ENCODE data around the gene POGZ. TPM values are rescaled to one million over a fixed set of nuclear protein-coding genes. Genes with fewer than 3 reads are reported as not detected.

POGZ gene
- total and polyA plus RNA-seq, 3 experiments from 2014 or later: 11.3 to 65.3 (median 60.1) TPM

DNA sequence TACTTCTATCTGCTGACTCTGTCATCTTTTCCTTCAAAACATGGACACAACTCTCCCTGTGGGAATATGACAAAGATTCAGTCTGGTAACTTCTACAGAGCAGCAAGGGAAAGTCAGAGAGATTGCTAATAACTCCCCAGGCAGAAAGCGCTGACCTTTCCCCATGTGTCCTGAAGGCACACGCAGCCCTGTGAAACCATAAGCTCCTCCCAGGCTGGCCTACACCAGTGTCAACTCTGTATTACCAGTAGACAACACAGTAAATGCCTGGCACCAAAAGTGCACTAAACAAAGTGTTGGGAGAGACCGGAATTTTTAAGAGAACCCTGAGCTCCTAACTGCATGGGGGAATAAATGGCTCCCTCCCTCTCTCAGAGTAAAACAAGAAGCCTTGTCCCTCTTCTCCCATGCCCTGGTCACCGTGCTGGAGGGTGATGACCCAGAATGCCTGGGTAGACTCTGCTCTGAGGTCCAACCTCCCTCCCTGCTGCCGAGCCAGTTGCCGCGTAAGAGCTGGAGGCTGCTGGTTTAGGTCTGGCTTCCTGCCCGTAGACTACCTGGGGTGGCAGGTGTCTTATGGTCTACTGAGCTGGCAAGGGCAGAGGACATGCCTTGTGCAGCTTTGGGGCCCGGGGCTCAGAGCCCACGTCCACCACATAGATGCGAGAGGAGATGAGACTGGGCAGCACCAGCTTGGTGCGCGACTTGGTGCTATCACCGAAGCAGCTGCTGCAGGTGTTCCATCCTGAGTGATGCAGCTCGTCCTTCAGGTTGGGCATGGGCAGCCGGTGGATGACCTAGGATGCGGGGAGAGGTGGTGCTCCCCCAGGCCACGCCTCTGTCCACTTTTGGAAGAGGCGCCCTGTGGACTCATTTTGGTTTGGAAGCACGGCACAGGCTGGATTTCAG is 90.6 kb downstream of the POGZ start:
- no peaks in the 10 kb centered on the region for H3K36me3 ChIP-seq (ENCODE audit: insufficient read depth, low read length)
- DNase-seq: no peak
- no peak overlapping the region for H3K27ac ChIP-seq (ENCODE audit: low read depth, low read length)
- H3K4me3 ChIP-seq (ENCODE audit: low read length): no peak overlapping the region
- CTCF ChIA-PET: no interaction called here
- no peak overlapping the region for H3K4me3 Mint-ChIP-seq
- no peaks in the 10 kb centered on the region for H3K4me1 ChIP-seq (ENCODE audit: insufficient read depth, low read length)
- POLR2A ChIA-PET: no interaction called here
- H3K27me3 ChIP-seq (ENCODE audit: insufficient read depth, low read length, poor library complexity, severe bottlenecking): no peaks in the 10 kb centered on the region
- H3K27ac Mint-ChIP-seq: peak overlapping the region in 1 of 8 donors; percentile 41
- H3K36me3 Mint-ChIP-seq: peaks cover 0 to under 1% (median 0%) of the 10 kb centered on the region in 3 donors
- peaks cover 0 to under 1% (median 0%) of the 10 kb centered on the region in 5 donors for H3K9me3 Mint-ChIP-seq
- no peaks in the 10 kb centered on the region for H3K9me3 ChIP-seq (ENCODE audit: low read length)
- H3K27me3 Mint-ChIP-seq: no peaks in the 10 kb centered on the region
- H3K4me1 Mint-ChIP-seq: no peaks in the 10 kb centered on the region

DNA sequence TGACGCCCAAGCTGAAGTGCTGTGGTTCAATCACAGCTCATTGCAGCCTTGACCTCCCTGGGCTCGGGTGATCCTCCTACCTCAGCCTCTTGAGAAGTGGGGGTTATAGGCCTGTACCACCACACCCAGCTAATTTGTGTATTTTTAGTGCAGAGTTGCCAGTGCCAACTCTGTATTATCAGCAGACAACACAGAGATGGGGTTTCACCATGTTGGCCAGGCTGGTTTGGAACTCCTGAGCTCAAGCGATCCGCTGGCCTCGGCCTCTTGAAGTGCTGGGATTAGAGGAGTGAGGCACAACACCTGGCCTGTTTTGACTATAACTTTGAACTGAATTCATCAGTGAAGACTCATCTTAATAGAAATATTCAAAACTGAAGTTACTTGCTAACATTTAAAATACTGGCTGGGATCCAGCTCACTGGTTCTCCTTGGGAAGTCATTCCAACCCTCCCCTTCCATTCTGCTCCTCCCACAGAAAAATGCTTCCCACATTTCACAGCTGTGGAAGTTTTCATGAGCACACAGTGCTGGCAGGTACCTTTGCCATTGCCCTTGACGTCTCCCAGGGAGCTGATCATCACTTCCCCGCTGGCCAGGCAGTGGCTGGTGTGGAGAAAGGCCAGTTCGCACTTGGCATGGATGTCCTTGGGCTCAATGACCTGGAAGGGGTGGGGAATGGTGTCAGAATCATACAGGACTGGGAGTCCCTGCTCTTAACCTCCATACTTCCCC is 91.5 kb downstream of the POGZ start:
- ChIA-PET CTCF (no interaction called here), POLR2A (no interaction called here)
- no peak overlapping the region for H3K4me3 ChIP-seq (ENCODE audit: low read length)
- DNase-seq: no peak
- no peak overlapping the region for H3K27ac ChIP-seq (ENCODE audit: low read depth, low read length)
- H3K4me1 ChIP-seq (ENCODE audit: insufficient read depth, low read length): no peaks in the 10 kb centered on the region
- Mint-ChIP-seq H3K4me1 (no peaks in the 10 kb centered on the region), H3K27me3 (no peaks in the 10 kb centered on the region), H3K27ac (peak overlapping the region in 1 of 8 donors; percentile 41), H3K4me3 (no peak overlapping the region), H3K36me3 (peaks cover 0 to 5% (median 2%) of the 10 kb centered on the region in 3 donors), H3K9me3 (peaks cover 0 to 2% (median 0%) of the 10 kb centered on the region in 5 donors)
- H3K27me3 ChIP-seq (ENCODE audit: insufficient read depth, low read length, poor library complexity, severe bottlenecking): no peaks in the 10 kb centered on the region
- no peaks in the 10 kb centered on the region for H3K36me3 ChIP-seq (ENCODE audit: insufficient read depth, low read length)
- no peaks in the 10 kb centered on the region for H3K9me3 ChIP-seq (ENCODE audit: low read length)

DNA sequence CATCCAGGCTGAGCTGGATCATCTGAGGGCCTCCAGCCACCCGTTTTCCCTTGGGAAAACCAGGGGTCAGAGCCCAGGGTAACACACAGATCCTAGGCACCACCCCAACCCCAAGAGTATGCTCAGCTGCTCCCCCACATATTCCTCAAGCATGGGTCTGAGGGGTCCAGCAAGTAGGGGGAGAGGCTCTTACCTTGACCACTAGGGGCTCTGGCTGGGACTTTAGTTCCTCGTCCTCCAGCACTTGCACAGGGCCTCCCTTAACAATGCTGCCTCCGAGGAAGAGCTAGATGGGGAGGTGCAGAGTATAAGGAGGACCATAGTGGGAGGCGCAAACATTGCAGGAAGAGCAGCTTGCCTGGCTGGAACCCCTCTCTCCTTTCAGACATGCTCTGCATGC is 94.3 kb downstream of the POGZ start:
- Mint-ChIP-seq H3K36me3 (peaks cover 0 to 17% (median 2%) of the 10 kb centered on the region in 3 donors), H3K4me1 (no peaks in the 10 kb centered on the region), H3K27ac (no peak overlapping the region), H3K9me3 (peaks cover 0 to 4% (median 0%) of the 10 kb centered on the region in 5 donors), H3K27me3 (peaks cover 0 to 2% of the 10 kb centered on the region in 2 donors), H3K4me3 (no peak overlapping the region)
- H3K36me3 ChIP-seq (ENCODE audit: insufficient read depth, low read length): no peaks in the 10 kb centered on the region
- no peaks in the 10 kb centered on the region for H3K4me1 ChIP-seq (ENCODE audit: insufficient read depth, low read length)
- no peaks in the 10 kb centered on the region for H3K9me3 ChIP-seq (ENCODE audit: low read length)
- H3K4me3 ChIP-seq (ENCODE audit: low read length): no peak overlapping the region
- no peak overlapping the region for H3K27ac ChIP-seq (ENCODE audit: low read depth, low read length)
- H3K27me3 ChIP-seq (ENCODE audit: insufficient read depth, low read length, poor library complexity, severe bottlenecking): no peaks in the 10 kb centered on the region
- DNase-seq: no peak
- ChIA-PET CTCF (interaction anchor here (0.7 kb wide), 1 partner anchor 20 kb away, joined by 3 read pairs; no protein-coding TSS in a partner anchor), POLR2A (no interaction called here)

DNA sequence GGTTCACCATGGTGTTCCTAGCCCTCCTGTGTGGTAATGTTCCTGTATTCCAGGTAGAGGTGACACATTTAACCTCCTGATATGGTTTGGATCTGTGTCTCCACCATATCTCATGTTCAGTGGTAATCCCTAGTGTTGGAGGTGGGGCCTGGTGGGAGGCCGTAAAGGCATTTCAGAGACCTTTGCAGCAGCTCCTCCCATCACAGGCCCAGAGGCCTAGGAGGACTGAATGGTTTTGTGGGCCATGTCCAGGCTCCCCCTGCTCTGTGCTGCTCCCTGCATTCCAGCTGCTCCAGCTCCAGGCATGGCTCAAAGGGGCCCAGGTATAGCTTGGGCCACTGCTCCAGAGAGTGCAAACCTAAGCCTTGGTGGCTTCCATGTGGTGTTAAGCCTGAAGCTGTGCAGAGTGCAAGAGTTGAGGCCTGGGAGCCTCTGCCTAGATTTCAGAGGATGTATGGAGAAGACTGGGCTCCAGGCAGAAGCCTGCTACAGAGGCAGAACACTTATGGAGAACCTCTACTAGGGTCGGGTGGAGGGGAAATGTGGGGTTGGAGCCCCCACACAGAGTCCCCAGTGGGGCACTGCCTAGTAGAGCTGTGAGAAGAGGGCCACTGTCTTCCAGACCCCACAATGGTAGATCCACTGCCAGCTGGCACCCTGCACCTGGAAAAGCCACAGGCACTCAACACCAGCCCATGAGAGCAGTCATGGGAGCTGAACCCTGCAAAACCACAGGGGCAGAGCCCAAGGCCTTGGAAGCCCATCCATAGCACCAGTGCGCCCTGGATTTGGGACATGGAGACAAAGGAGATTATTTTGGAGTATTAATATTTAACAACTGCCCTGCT is 96.8 kb downstream of the POGZ start:
- Mint-ChIP-seq H3K27me3 (peaks cover 0 to 2% of the 10 kb centered on the region in 2 donors), H3K4me3 (no peak overlapping the region), H3K9me3 (peaks cover 0 to 4% (median 0%) of the 10 kb centered on the region in 5 donors), H3K4me1 (no peaks in the 10 kb centered on the region), H3K36me3 (peaks cover 0 to 17% (median 2%) of the 10 kb centered on the region in 3 donors), H3K27ac (no peak overlapping the region)
- no peaks in the 10 kb centered on the region for H3K4me1 ChIP-seq (ENCODE audit: insufficient read depth, low read length)
- DNase-seq: no peak
- ChIA-PET POLR2A (no interaction called here), CTCF (no interaction called here)
- no peaks in the 10 kb centered on the region for H3K9me3 ChIP-seq (ENCODE audit: low read length)
- H3K27ac ChIP-seq (ENCODE audit: low read depth, low read length): no peak overlapping the region
- no peak overlapping the region for H3K4me3 ChIP-seq (ENCODE audit: low read length)
- no peaks in the 10 kb centered on the region for H3K36me3 ChIP-seq (ENCODE audit: insufficient read depth, low read length)
- H3K27me3 ChIP-seq (ENCODE audit: insufficient read depth, low read length, poor library complexity, severe bottlenecking): no peaks in the 10 kb centered on the region

DNA sequence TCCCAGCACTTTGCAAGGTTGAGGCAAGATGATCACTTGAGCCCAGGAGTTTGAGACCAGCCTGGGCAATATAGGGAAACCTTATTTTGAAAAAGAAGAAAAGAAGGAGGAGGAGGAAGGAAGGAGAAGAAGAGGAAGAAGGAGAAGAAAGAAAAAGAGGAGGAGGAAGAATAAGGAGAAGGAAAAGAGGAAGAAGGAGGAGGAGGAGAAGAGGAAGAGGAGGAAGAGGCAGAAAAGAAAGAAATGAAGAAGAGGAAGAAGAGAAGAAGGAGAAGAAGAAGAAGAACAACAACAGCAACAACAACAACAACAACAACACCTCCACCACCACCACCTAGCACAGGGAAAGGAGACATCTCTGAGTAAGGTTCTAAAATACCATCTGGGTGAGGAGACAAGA is 97.4 kb downstream of the POGZ start:
- no peaks in the 10 kb centered on the region for H3K27me3 ChIP-seq (ENCODE audit: insufficient read depth, low read length, poor library complexity, severe bottlenecking)
- Mint-ChIP-seq H3K27me3 (peaks cover 0 to 2% of the 10 kb centered on the region in 2 donors), H3K27ac (no peak overlapping the region), H3K9me3 (peaks cover 0 to 4% (median 0%) of the 10 kb centered on the region in 5 donors), H3K36me3 (peaks cover 0 to 17% (median 2%) of the 10 kb centered on the region in 3 donors), H3K4me3 (no peak overlapping the region), H3K4me1 (no peaks in the 10 kb centered on the region)
- ChIA-PET CTCF (no interaction called here), POLR2A (no interaction called here)
- no peaks in the 10 kb centered on the region for H3K9me3 ChIP-seq (ENCODE audit: low read length)
- DNase-seq: no peak
- H3K27ac ChIP-seq (ENCODE audit: low read depth, low read length): no peak overlapping the region
- H3K36me3 ChIP-seq (ENCODE audit: insufficient read depth, low read length): no peaks in the 10 kb centered on the region
- no peak overlapping the region for H3K4me3 ChIP-seq (ENCODE audit: low read length)
- no peaks in the 10 kb centered on the region for H3K4me1 ChIP-seq (ENCODE audit: insufficient read depth, low read length)

DNA sequence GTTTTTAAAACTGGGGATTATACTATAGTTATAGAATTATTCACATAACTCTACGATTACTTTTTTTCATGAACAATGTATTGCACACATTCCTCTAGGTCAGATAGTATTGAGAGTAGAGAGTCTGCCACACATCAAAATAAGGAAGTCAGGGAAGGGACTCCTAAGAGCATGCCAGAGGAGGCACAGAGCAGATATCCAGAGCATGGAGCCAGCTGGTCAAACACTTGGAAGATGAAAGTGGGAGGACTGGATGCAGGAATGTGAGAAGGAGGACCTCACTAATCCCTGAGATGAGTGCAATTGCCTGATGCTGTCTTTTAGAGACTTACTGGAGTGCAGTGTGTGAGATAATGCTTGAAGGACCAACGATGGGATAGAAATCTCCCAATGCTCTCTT is 102.6 kb downstream of the POGZ start:
- Mint-ChIP-seq H3K4me1 (no peaks in the 10 kb centered on the region), H3K9me3 (peaks cover 0 to 3% (median 0%) of the 10 kb centered on the region in 5 donors), H3K27ac (peak overlapping the region in 1 of 8 donors; percentile 12), H3K4me3 (no peak overlapping the region), H3K27me3 (peaks cover 0 to 1% of the 10 kb centered on the region in 2 donors), H3K36me3 (peaks cover 0 to 8% (median 0%) of the 10 kb centered on the region in 3 donors)
- CTCF ChIA-PET: interaction anchor here (1.2 kb wide), 1 partner anchor 16 kb away, joined by 3 read pairs; no protein-coding TSS in a partner anchor
- Histone ChIP-seq H3K9me3 (ENCODE audit: low read length) (no peaks in the 10 kb centered on the region), H3K4me1 (ENCODE audit: insufficient read depth, low read length) (no peaks in the 10 kb centered on the region), H3K4me3 (ENCODE audit: low read length) (no peak overlapping the region), H3K27ac (ENCODE audit: low read depth, low read length) (no peak overlapping the region), H3K36me3 (ENCODE audit: insufficient read depth, low read length) (no peaks in the 10 kb centered on the region), H3K27me3 (ENCODE audit: insufficient read depth, low read length, poor library complexity, severe bottlenecking) (no peaks in the 10 kb centered on the region)
- POLR2A ChIA-PET: no interaction called here
- no peak for DNase-seq

Measured in CD8-positive, alpha-beta memory T cell (primary cell).